HFF-Myc (cell line): Measurements from ENCODE around the gene PAWR.

ENCODE experiments used
- DNase-seq: peaks from one replicate; pipeline ENCODE4 v3.0.0-alpha.2; 2011; ENCODE audit warnings: low read depth; ENCODE audit errors: extremely low read depth
- H3K4me3 ChIP-seq: replicated peaks from 2 replicates; pipeline ENCODE4 v1.5.1; 2011; ENCODE audit warnings: low read depth, mild to moderate bottlenecking, control low read depth, low read length
- TF ChIP-seq, protein P1 (sequence below): IDR thresholded peaks from 2 replicates; pipeline ENCODE4 v1.5.1; 2012; ENCODE audit warnings: mild to moderate bottlenecking, low read depth, low read length, control low read depth; ENCODE audit errors: missing control alignments

Gene PAWR

DNA sequence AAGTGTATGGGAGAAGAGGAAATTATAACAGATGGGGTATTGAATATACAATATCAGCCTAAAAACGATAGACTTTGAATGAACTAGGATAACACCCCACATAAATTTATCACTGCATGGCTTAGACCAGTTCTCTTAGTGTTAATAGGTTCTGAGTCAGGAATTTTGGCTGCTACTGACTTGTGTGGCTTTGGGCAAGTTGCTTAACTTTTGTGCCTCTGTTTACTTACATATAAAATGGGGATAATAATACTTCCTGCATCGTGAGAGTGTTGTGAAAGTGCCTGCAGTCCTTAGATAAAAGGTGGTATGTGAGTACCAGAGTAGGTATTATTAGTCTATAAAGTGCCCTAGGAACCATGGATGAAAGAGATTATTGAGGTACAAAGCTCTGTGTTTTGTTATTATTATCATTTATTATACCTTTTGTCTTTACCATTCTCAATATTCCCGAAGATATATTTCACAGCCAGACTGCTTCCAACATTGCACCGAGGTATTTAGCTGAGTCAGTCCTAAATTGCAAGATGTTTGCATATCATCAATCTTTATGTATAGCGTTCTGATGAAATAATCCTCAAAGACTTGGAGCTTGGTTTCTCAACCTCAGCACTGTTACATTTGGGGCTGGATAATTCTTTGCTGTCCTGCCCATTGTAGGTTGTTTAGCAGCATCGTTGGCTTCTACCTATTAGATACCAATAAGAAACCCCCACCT, 2.3 kb upstream of the PAWR start:
- TF ChIP-seq, protein P1, sequence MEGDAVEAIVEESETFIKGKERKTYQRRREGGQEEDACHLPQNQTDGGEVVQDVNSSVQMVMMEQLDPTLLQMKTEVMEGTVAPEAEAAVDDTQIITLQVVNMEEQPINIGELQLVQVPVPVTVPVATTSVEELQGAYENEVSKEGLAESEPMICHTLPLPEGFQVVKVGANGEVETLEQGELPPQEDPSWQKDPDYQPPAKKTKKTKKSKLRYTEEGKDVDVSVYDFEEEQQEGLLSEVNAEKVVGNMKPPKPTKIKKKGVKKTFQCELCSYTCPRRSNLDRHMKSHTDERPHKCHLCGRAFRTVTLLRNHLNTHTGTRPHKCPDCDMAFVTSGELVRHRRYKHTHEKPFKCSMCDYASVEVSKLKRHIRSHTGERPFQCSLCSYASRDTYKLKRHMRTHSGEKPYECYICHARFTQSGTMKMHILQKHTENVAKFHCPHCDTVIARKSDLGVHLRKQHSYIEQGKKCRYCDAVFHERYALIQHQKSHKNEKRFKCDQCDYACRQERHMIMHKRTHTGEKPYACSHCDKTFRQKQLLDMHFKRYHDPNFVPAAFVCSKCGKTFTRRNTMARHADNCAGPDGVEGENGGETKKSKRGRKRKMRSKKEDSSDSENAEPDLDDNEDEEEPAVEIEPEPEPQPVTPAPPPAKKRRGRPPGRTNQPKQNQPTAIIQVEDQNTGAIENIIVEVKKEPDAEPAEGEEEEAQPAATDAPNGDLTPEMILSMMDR: no peak
- no peak overlapping the region for H3K4me3 ChIP-seq
- no peak for DNase-seq

DNA sequence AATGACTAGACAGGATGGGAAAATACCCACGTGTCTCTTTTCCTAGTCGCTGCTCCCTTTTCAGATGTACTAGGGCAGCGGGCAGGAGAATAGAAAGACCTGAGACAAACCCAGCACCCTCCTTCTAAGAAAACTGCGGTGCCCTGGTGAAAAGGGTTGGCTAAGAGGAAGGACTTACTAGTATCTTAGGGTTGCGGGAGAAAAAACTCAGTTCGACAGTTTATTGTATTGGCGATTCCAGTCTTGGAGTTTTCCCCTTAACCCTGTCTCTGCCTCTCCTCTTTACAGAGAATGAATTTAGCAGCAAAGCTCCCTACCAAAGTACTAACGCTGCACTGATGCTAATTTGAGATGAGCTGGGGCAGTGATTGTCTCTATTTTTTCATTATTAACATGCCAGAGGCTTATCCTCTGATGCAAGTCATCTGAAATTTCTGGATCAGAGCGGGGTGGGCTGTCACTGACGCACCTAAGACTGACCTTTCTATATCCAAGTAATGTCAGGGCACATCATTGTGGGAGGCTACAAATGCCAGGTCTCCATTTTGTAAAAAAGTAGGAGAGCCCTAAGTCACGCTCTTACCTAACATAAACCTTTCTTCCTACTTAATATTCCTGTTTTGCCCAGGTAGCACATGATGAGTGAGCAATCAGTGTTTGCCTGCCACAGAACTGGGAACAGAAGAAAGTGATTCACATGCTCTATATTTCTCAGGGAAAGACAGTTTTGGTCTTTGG, 916 bp upstream of the PAWR start:
- peak overlapping the region; percentile 83 for H3K4me3 ChIP-seq
- TF ChIP-seq, protein P1: no peak
- no peak for DNase-seq

DNA sequence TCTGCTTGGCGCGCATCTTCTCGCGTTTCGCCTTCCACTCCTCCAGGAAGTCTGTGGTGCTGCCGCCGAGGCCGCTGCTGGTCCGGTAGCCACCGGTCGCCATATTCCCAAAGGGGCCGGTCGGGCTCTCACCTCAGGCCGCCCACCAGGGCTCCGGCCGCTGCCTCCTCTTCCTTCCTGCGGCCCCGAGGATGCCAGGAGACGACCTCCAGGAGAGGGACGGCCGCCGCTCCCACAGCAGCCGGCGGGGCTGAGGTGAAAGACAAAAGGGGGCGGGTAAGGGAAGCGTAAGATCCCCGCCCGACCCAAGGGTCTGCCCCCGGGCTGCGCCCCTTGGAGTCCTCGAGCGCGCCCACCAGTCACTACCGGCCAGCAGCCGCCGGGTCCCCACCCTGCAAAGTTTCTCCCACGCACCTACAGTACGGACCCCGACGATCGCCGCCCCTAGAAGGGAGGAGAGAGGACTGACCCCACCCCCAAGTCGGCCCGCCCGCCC, 574 bp downstream of the PAWR start:
- no peak for DNase-seq
- H3K4me3 ChIP-seq: peak overlapping the region; percentile 83
- TF ChIP-seq, protein P1: no peak

DNA sequence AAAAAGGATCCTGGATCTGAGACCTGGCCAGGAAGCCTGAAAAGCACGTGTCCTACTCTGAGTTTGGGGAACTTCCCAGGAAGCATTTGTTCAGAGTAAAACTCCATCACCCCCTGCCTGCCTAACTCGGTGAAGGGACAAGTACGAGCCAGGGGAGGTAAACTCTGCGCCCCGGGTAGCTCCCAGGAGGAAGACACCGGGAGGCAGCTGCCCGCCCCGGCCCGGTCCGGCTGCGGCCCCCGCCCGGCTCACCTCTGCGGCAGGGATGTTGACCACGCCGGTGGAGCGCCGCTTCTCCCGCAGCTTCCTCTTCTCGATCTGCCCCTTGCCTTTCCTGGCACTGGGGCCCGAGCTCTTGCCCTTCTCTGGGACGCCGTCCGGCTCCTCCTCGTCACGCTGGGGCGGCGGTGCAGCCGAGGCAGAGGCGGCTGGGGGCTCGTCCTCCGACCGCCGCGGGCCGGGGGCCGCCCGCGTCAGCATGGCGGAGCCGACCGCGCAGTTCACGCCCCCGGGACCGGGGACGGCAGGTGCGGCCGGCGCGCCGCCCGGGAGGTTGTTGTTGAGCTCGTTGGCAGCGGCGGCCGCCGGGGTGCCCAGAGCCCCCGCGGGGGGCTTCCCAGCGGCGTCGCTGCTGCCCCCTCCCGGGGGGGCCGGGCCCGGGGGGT, 1.2 kb downstream of the PAWR start:
- TF ChIP-seq, protein P1: no peak
- no peak for DNase-seq
- peak overlapping the region; percentile 83 for H3K4me3 ChIP-seq

DNA sequence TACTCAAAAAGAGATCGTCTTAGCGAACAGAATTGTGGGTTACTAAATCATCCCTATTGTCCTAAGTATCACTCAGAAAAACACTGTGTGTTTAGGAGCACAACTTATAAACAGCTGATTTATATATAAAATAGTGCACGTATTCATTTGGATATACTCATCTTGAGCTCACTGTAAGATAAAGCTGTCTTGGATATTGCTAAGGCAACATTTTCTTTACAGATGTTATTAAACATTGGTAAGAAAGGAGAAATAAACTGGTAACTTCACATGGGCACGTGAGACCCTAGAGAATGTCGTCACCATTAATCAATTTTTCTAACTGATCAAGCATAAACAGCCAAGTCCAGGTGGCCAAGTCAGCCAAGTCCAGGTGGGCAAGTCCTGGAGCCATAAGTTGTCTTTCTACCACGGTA, 1.7 kb downstream of the PAWR start:
- DNase-seq: no peak
- TF ChIP-seq, protein P1: no peak
- peak overlapping the region; percentile 83 for H3K4me3 ChIP-seq

DNA sequence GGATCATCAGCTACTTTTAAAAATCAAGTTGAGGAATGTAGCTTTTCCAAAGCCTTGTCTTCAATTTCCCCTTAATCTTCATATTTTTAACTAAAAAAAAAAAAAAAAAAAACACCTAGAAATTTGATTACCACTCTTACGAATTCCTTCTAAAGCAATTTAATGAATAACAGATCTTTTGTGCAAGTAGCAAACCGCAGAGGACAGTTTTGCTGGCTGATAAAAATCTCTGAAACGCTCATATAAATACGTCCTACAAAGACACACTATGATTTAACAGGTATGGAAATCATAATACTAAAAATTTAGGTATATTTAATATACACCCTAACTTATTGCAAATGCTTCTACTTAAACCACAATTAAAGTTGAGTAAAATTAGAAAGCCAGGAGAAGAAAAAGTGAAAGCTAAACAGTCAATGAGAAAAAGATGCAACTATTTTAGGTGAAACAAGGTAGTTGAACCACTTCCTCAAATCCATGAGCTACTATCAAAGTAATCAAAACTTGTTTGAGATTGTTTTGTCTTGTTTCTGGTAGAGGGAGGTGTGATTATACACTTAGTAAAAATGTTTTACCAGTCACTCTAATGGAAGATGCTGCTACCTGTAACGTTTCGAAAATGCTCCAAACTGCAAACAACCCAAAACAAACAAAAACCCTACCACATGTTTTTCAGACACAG, 2.2 kb downstream of the PAWR start:
- TF ChIP-seq, protein P1: no peak
- H3K4me3 ChIP-seq: peak overlapping the region; percentile 83
- DNase-seq: no peak
